SK-N-SH treated with all-trans-retinoic acid at 6 μM for 48 hours (cell line): ENCODE results near the gene IMMP2L.

Source experiments
- ATAC-seq: fragments of 200-7000 bp; cut with Tn5 transposase; 3 replicates; pipeline ENCODE4 v1.9.1; 2020; ENCODE audit warnings: mild to moderate bottlenecking, moderate library complexity
- ARNTL ChIP-seq: fragments of 450-650 bp; formaldehyde crosslinking; IDR thresholded peaks from 2 replicates; pipeline ENCODE4 v1.5.0; 2020; ENCODE audit warnings: low read depth, mild to moderate bottlenecking, moderate library complexity, borderline replicate concordance
- BACH2 ChIP-seq: fragments of 250-450 bp; sonication (Bioruptor Pico); IDR thresholded peaks from 2 replicates; pipeline ENCODE4 v1.9.0; 2021; ENCODE audit warnings: mild to moderate bottlenecking, borderline replicate concordance
- CSDC2 ChIP-seq: fragments of 250-450 bp; sonication (Bioruptor Pico); IDR thresholded peaks from 2 replicates; pipeline ENCODE4 v1.5.0; 2020; ENCODE audit warnings: mild to moderate bottlenecking, moderate library complexity
- ESRRG ChIP-seq: fragments of 250-450 bp; sonication (Bioruptor Pico); IDR thresholded peaks from 2 replicates; pipeline ENCODE4 v1.6.1; 2021; ENCODE audit warnings: mild to moderate bottlenecking
- GLIS3 ChIP-seq: fragments of 250-450 bp; sonication (Bioruptor Pico); IDR thresholded peaks from 2 replicates; pipeline ENCODE4 v1.5.0; 2020; ENCODE audit warnings: mild to moderate bottlenecking, moderate library complexity
- ISL1 ChIP-seq: fragments of 250-450 bp; sonication (Bioruptor Pico); IDR thresholded peaks from 2 replicates; pipeline ENCODE4 v2.1.2; 2022; ENCODE audit warnings: mild to moderate bottlenecking, moderate library complexity
- OSR1 ChIP-seq: fragments of 250-450 bp; sonication (Bioruptor Pico); IDR thresholded peaks from 2 replicates; pipeline ENCODE4 v1.8.0; 2022; ENCODE audit warnings: moderate library complexity, mild to moderate bottlenecking, inconsistent platforms
- PPARA ChIP-seq: fragments of 250-450 bp; sonication (Bioruptor Pico); IDR thresholded peaks from 2 replicates; pipeline ENCODE4 v1.5.0; 2020; ENCODE audit warnings: mild to moderate bottlenecking, borderline replicate concordance
- RARB ChIP-seq: fragments of 250-450 bp; sonication (Bioruptor Pico); IDR thresholded peaks from 2 replicates; pipeline ENCODE4 v1.8.0; 2021; ENCODE audit warnings: mild to moderate bottlenecking, moderate library complexity
- SNAI2 ChIP-seq: fragments of 250-450 bp; sonication (Bioruptor Pico); IDR thresholded peaks from 2 replicates; pipeline ENCODE4 v1.5.0; 2020; ENCODE audit warnings: mild to moderate bottlenecking, moderate library complexity
- TCF4 ChIP-seq: fragments of 250-450 bp; sonication (Bioruptor Pico); IDR thresholded peaks from 2 replicates; pipeline ENCODE4 v1.8.0; 2021; ENCODE audit warnings: mild to moderate bottlenecking, moderate library complexity, borderline replicate concordance
- TOX ChIP-seq: fragments of 250-450 bp; sonication (Bioruptor Pico); IDR thresholded peaks from 2 replicates; pipeline ENCODE4 v1.8.0; 2021; ENCODE audit warnings: mild to moderate bottlenecking, moderate library complexity, borderline replicate concordance
- ZC3H10 ChIP-seq: fragments of 250-450 bp; sonication (Bioruptor Pico); IDR thresholded peaks from 2 replicates; pipeline ENCODE4 v1.5.1; 2021; ENCODE audit warnings: mild to moderate bottlenecking, moderate library complexity
- ZFP3 ChIP-seq: fragments of 250-450 bp; sonication (Bioruptor Pico); IDR thresholded peaks from 2 replicates; pipeline ENCODE4 v1.5.0; 2020; ENCODE audit warnings: mild to moderate bottlenecking, moderate library complexity
- ZFP30 ChIP-seq: fragments of 450-650 bp; formaldehyde crosslinking; IDR thresholded peaks from 2 replicates; pipeline ENCODE4 v1.5.0; 2022; ENCODE audit warnings: mild to moderate bottlenecking, moderate library complexity
- ZNF565 ChIP-seq: fragments of 450-650 bp; formaldehyde crosslinking; conservative IDR thresholded peaks from 2 replicates; pipeline ENCODE4 v1.5.0; 2020; ENCODE audit warnings: low read depth, mild to moderate bottlenecking, moderate library complexity
- ZNF70 ChIP-seq: fragments of 450-650 bp; formaldehyde crosslinking; IDR thresholded peaks from 2 replicates; pipeline ENCODE4 v1.5.0; 2020; ENCODE audit warnings: mild to moderate bottlenecking, moderate library complexity
- ZNF8 ChIP-seq: fragments of 450-650 bp; formaldehyde crosslinking; IDR thresholded peaks from 2 replicates; pipeline ENCODE4 v1.5.0; 2020; ENCODE audit warnings: mild to moderate bottlenecking, moderate library complexity
- TF ChIP-seq, protein P1 (sequence below): fragments of 250-450 bp; sonication (Bioruptor Pico); IDR thresholded peaks from 2 replicates; pipeline ENCODE4 v1.5.1; 2020; ENCODE audit warnings: low read depth, mild to moderate bottlenecking, moderate library complexity
- TF ChIP-seq, protein P2 (sequence below): fragments of 250-450 bp; sonication (Bioruptor Pico); IDR thresholded peaks from 2 replicates; pipeline ENCODE4 v1.5.0; 2020; ENCODE audit warnings: mild to moderate bottlenecking, moderate library complexity
- TF ChIP-seq, protein P3 (sequence below): fragments of 250-450 bp; sonication (Bioruptor Pico); IDR thresholded peaks from 2 replicates; pipeline ENCODE4 v1.8.0; 2021; ENCODE audit warnings: low read depth, mild to moderate bottlenecking, moderate library complexity, borderline replicate concordance

The IMMP2L gene

DNA sequence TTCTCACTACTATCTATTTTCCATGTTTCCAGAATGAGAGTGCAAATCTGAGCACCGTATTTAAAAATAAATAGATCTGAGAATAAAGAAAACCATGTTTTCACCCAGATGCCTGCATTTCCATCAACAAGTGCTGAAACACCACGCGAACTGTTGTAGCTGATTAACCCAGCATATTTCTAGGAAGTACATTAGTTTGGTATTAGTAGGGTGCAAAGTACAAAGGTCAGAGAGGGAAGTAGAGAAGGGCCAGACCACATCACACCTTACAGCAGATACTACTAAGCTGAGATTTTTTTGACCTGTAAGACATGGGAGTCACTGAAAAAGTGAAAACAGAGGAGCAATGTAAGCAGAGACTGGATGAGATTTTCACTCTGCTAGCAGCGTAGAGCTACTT is 181.3 kb downstream of the IMMP2L start:
- ATAC-seq = no peak
- TF ChIP-seq ARNTL (CRISPR knock-in tag) = no peak
- no peak for TF ChIP-seq ZFP3
- no peak for TF ChIP-seq ZNF565
- no peak for TF ChIP-seq OSR1 (CRISPR knock-in tag)
- TF ChIP-seq BACH2 (CRISPR knock-in tag) = no peak
- TF ChIP-seq ZFP30 (CRISPR knock-in tag) = no peak
- TF ChIP-seq, protein P1, sequence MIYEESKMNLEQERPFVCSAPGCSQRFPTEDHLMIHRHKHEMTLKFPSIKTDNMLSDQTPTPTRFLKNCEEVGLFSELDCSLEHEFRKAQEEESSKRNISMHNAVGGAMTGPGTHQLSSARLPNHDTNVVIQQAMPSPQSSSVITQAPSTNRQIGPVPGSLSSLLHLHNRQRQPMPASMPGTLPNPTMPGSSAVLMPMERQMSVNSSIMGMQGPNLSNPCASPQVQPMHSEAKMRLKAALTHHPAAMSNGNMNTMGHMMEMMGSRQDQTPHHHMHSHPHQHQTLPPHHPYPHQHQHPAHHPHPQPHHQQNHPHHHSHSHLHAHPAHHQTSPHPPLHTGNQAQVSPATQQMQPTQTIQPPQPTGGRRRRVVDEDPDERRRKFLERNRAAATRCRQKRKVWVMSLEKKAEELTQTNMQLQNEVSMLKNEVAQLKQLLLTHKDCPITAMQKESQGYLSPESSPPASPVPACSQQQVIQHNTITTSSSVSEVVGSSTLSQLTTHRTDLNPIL (CRISPR knock-in tag) = no peak
- no peak for TF ChIP-seq ESRRG (CRISPR knock-in tag)
- no peak for TF ChIP-seq ZNF70
- no peak for TF ChIP-seq ZNF8 (CRISPR knock-in tag)
- TF ChIP-seq CSDC2 (CRISPR knock-in tag) = no peak
- TF ChIP-seq, protein P2, sequence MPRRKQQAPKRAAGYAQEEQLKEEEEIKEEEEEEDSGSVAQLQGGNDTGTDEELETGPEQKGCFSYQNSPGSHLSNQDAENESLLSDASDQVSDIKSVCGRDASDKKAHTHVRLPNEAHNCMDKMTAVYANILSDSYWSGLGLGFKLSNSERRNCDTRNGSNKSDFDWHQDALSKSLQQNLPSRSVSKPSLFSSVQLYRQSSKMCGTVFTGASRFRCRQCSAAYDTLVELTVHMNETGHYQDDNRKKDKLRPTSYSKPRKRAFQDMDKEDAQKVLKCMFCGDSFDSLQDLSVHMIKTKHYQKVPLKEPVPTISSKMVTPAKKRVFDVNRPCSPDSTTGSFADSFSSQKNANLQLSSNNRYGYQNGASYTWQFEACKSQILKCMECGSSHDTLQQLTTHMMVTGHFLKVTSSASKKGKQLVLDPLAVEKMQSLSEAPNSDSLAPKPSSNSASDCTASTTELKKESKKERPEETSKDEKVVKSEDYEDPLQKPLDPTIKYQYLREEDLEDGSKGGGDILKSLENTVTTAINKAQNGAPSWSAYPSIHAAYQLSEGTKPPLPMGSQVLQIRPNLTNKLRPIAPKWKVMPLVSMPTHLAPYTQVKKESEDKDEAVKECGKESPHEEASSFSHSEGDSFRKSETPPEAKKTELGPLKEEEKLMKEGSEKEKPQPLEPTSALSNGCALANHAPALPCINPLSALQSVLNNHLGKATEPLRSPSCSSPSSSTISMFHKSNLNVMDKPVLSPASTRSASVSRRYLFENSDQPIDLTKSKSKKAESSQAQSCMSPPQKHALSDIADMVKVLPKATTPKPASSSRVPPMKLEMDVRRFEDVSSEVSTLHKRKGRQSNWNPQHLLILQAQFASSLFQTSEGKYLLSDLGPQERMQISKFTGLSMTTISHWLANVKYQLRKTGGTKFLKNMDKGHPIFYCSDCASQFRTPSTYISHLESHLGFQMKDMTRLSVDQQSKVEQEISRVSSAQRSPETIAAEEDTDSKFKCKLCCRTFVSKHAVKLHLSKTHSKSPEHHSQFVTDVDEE (CRISPR knock-in tag) = no peak

GRCh38 chr7:111374027-111374426 is 188.3 kb downstream of the IMMP2L start:
- no peak for TF ChIP-seq RARB
- TF ChIP-seq ZFP3 = no peak
- no peak for TF ChIP-seq CSDC2 (CRISPR knock-in tag)
- no peak for TF ChIP-seq SNAI2
- TF ChIP-seq ZNF70 = no peak
- no peak for TF ChIP-seq TCF4 (CRISPR knock-in tag)
- ATAC-seq = no peak

GRCh38 chr7:111371437-111371836 is 190.9 kb downstream of the IMMP2L start:
- no peak for ATAC-seq
- TF ChIP-seq ESRRG (CRISPR knock-in tag) (no peak), ISL1 (no peak), TOX (no peak)
- TF ChIP-seq, all 23 proteins: peak for 0

GRCh38 chr7:111370002-111370401 is 192.3 kb downstream of the IMMP2L start:
- ATAC-seq = no peak
- TF ChIP-seq, protein P1 (CRISPR knock-in tag) = no peak
- TF ChIP-seq ISL1 (no peak), TCF4 (CRISPR knock-in tag) (no peak), TOX (no peak), BACH2 (CRISPR knock-in tag) (no peak), ZNF565 (no peak), PPARA (no peak)
- TF ChIP-seq, protein P3, sequence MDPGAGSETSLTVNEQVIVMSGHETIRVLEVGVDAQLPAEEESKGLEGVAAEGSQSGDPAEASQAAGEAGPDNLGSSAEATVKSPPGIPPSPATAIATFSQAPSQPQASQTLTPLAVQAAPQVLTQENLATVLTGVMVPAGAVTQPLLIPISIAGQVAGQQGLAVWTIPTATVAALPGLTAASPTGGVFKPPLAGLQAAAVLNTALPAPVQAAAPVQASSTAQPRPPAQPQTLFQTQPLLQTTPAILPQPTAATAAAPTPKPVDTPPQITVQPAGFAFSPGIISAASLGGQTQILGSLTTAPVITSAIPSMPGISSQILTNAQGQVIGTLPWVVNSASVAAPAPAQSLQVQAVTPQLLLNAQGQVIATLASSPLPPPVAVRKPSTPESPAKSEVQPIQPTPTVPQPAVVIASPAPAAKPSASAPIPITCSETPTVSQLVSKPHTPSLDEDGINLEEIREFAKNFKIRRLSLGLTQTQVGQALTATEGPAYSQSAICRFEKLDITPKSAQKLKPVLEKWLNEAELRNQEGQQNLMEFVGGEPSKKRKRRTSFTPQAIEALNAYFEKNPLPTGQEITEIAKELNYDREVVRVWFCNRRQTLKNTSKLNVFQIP (CRISPR knock-in tag) = no peak
- TF ChIP-seq, all 23 proteins: peak for 0

GRCh38 chr7:111368381-111369065 is 193.8 kb downstream of the IMMP2L start:
- no peak for ATAC-seq
- TF ChIP-seq GLIS3 (CRISPR knock-in tag) (no peak), SNAI2 (no peak), ZNF8 (CRISPR knock-in tag) (no peak), ISL1 (no peak), RARB (no peak), ZNF565 (no peak), PPARA (no peak), ZC3H10 (CRISPR knock-in tag) (no peak), ARNTL (CRISPR knock-in tag) (no peak), TCF4 (CRISPR knock-in tag) (no peak), BACH2 (CRISPR knock-in tag) (no peak)
- TF ChIP-seq, protein P2 (CRISPR knock-in tag) = no peak
- TF ChIP-seq, protein P3 (CRISPR knock-in tag) = no peak
